Endothelial cell of umbilical vein (primary cell): ENCODE data around the gene HDGFL2. TPM values are rescaled to one million over a fixed set of nuclear protein-coding genes. Genes with fewer than 3 reads are reported as not detected.
A peak's percentile ranks its signal among the peaks of the same experiment; 100 is the strongest.

Source experiments
- BruUV-seq: library from RNA; stranded (reverse); fragments of 400-500 nt; replicated peaks from 2 replicates; lab custom pipeline; 2021; lab: Mats Ljungman, UMichigan
- CTCF ChIA-PET: fragments of 300-600, 350-600 bp; sonication (Branson Sonifier 250); formaldehyde crosslinking; loops from one replicate; lab custom pipeline; 2021; ENCODE audit warnings: antibody characterized with exemption, inconsistent platforms; lab: Charles Lee
- POLR2A ChIA-PET: fragments of 300-600, 350-600 bp; sonication (Branson Sonifier 250); formaldehyde crosslinking; loops from one replicate; lab custom pipeline; 2021; ENCODE audit warnings: antibody characterized with exemption, inconsistent platforms; lab: Charles Lee
- DNase-seq: peaks from one replicate; pipeline ENCODE4 v3.0.0-alpha.2; 2011; ENCODE audit warnings: low read depth, low spot score
- FAIRE-seq: peaks from 2 replicates; lab custom pipeline; 2011; peaks lifted over from hg19 to GRCh38; lab: Jason Lieb, UNC
- H2AFZ ChIP-seq: 2 replicates; pipeline ENCODE4 v1.6.0; 2012; ENCODE audit warnings: low read depth, low read length, control low read depth, inconsistent platforms
- H3K27ac ChIP-seq: 2 replicates; pipeline ENCODE4 v1.5.1; 2011; ENCODE audit warnings: low read depth, mild to moderate bottlenecking, control low read depth, low read length, moderate library complexity; ENCODE audit not compliant: insufficient read depth
- H3K27me3 ChIP-seq, 2 experiments: 2 replicates each; pipeline versions ENCODE4 v1.6.0 to v1.6.1; 2011; ENCODE audit warnings: low read length in 2 of 2, mixed read lengths in 1 of 2; ENCODE audit not compliant: control insufficient read depth in 2 of 2, insufficient read depth in 2 of 2
- H3K36me3 ChIP-seq, 2 experiments: 2 replicates in 1 of 2; 3 replicates in 1 of 2; pipeline ENCODE4 v1.5.1; 2011; ENCODE audit warnings: low read length in 2 of 2, mild to moderate bottlenecking in 1 of 2, moderate library complexity in 1 of 2; ENCODE audit not compliant: control insufficient read depth in 2 of 2, insufficient read depth in 2 of 2; ENCODE audit errors: extremely low read depth in 1 of 2
- H3K4me1 ChIP-seq: 3 replicates; pipeline ENCODE4 v1.5.1; 2011; ENCODE audit warnings: mild to moderate bottlenecking, low read length; ENCODE audit not compliant: control insufficient read depth, insufficient read depth; ENCODE audit errors: extremely low read depth
- H3K4me2 ChIP-seq: 2 replicates; pipeline ENCODE4 v1.6.1; 2011; ENCODE audit warnings: low read length, control low read depth, mixed read lengths; ENCODE audit not compliant: insufficient read depth
- H3K4me3 ChIP-seq, 3 experiments: fragments of 200-600 bp in 1 of 3; sonication (generic), shearing (Covaris generic) in 1 of 3; replicated peaks in 1 of 3; 2 replicates each; pipeline ENCODE4 v1.5.1; 2011 to 2016; ENCODE audit warnings: control low read depth in 3 of 3, low read length in 3 of 3, mild to moderate bottlenecking in 2 of 3, inconsistent platforms in 1 of 3, low read depth in 1 of 3, moderate library complexity in 1 of 3; ENCODE audit not compliant: insufficient read depth in 1 of 3
- H3K79me2 ChIP-seq: 2 replicates; pipeline ENCODE4 v1.6.0; 2012; ENCODE audit warnings: low read length, inconsistent platforms; ENCODE audit not compliant: control insufficient read depth, insufficient read depth
- H3K9ac ChIP-seq: replicated peaks from 2 replicates; pipeline ENCODE3; 2011; ENCODE audit warnings: low read length, control low read depth; ENCODE audit not compliant: insufficient read depth; ENCODE audit errors: extremely low read depth
- H3K9me1 ChIP-seq: replicated peaks from 3 replicates; pipeline ENCODE4 v1.6.0; 2011; ENCODE audit warnings: mild to moderate bottlenecking, low read length; ENCODE audit not compliant: control insufficient read depth, insufficient read depth; ENCODE audit errors: extremely low read depth
- H3K9me3 ChIP-seq: replicated peaks from 2 replicates; pipeline ENCODE4 v1.5.1; 2012; ENCODE audit warnings: low read length, inconsistent platforms; ENCODE audit not compliant: control insufficient read depth, insufficient read depth
- H4K20me1 ChIP-seq: replicated peaks from 2 replicates; pipeline ENCODE3; 2011; ENCODE audit warnings: mild to moderate bottlenecking, low read length; ENCODE audit not compliant: control insufficient read depth, insufficient read depth; ENCODE audit errors: extremely low read depth
- EZH2 ChIP-seq: IDR thresholded peaks from 2 replicates; pipeline ENCODE4 v1.6.1; 2012; ENCODE audit warnings: borderline replicate concordance, low read depth, mild to moderate bottlenecking, moderate library complexity, low read length, inconsistent platforms; ENCODE audit not compliant: severe bottlenecking
- JUN ChIP-seq: IDR thresholded peaks from 2 replicates; pipeline ENCODE4 v1.6.1; 2011; ENCODE audit warnings: borderline replicate concordance, low read depth; ENCODE audit not compliant: insufficient read length, insufficient read depth
- MYC ChIP-seq: IDR thresholded peaks from one replicate; pipeline ENCODE4 v1.6.1; 2011; ENCODE audit warnings: mild to moderate bottlenecking, low read depth, low read length
- POLR2A ChIP-seq: IDR thresholded peaks from 2 replicates; pipeline ENCODE4 v1.6.1; 2012; ENCODE audit warnings: low read depth, mild to moderate bottlenecking, control low read depth, low read length
- POLR2AphosphoS5 ChIP-seq: IDR thresholded peaks from 2 replicates; pipeline ENCODE4 v1.6.1; 2012; ENCODE audit warnings: low read depth, mild to moderate bottlenecking, control low read depth, low read length, moderate library complexity; ENCODE audit not compliant: insufficient read depth
- dilution Hi-C: fragments of 300-500 bp; cut with MboI; formaldehyde crosslinking; loops from one replicate; pipeline ENCODE4 v1.15.0; 2019; ENCODE audit warnings: low sequenced_read_pairs; ENCODE audit not compliant: extremely low pct_ligation_motif_present
- intact Hi-C: fragments of 100-400 bp; cut with micrococcal nuclease; formaldehyde crosslinking; loops from one replicate; pipeline ENCODE4 v1.10.0; 2022
- polyA plus RNA-seq, 4 experiments: library from polyadenylated mRNA; depleted of rRNA in 3 of 4; stranded (reverse) in 3 of 4; unstranded in 1 of 4; fragments of >200 nt; gene quantifications; 2 replicates each; pipeline versions ENCODE4 v1.2.1 to v1.2.3, GENCODE V29; 2011 to 2012; ENCODE audit warnings: missing spikeins in 1 of 4
- total RNA-seq: library from RNA; stranded (reverse); gene quantifications from 2 replicates; pipeline ENCODE4 v1.2.3, GENCODE V29; 2021
- TF ChIP-seq, protein P1 (sequence below): IDR thresholded peaks from 2 replicates; pipeline ENCODE4 v1.6.1; 2011; ENCODE audit not compliant: insufficient read depth, insufficient read length
- TF ChIP-seq, protein P2 (sequence below), 2 donors: IDR thresholded peaks; 1 replicate in 1 of 2; 2 replicates in 1 of 2; pipeline ENCODE4 v1.5.1; 2011; ENCODE audit warnings: low read length in 2 of 2, mild to moderate bottlenecking in 2 of 2, moderate library complexity in 2 of 2, control low read depth in 1 of 2, inconsistent platforms in 1 of 2, low read depth in 1 of 2; ENCODE audit not compliant: insufficient read depth in 1 of 2; ENCODE audit errors: extremely low read depth in 1 of 2

Gene HDGFL2
- total and polyA plus RNA-seq, 2 donors (not counting 3 experiments of a cell fraction or from before 2014, with no cell fraction given): 39.1 to 79.6 TPM

DNA sequence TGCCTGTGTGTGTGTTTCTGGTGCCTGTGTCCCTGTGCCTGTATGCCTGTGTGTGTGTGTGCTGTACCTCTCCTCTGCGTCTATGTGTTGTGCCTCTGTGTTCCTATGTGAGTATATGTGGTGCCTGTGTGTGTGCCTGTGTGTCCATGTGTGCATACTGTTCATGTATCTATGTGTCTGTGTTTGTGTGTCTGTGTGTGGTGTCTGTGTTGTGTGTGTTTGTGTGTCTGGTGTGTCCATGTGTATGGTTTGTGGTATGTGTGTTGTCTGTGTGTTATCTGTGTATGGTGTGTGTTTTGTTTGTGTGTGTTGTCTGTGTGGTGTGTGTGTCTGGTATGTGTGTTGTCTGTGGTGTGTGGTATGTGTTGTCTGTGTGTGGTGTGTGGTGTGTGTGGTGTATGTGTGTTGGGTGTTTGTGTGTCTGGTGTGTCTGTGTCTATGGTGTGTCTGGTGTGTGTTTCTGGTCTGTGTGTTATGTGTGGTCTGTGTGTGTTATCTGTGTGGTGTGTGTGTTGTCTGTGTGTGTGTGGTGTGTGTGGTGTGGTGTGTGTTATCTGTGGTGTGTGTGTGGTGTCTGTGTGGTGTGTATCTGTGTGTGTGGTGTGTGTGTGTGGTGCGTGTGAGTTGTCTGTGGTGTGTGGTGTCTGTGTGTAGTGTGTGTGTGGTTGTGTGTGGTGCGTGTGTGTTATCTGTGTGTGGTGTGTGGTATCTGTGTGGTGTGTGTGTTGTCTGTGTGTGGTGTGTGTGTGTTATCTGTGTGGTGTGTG is 20.4 kb downstream of the HDGFL2 start:
- dilution Hi-C loops: no loop called here
- POLR2A ChIA-PET: no interaction called here
- H3K9ac ChIP-seq: no peak overlapping the region

More for the DNA sequence above, 20.4 kb downstream of the HDGFL2 start:
- H4K20me1 ChIP-seq: no peaks in the 10 kb centered on the region
- H2AFZ ChIP-seq: no peak overlapping the region
- TF ChIP-seq POLR2A (no peak), EZH2 (no peak), POLR2AphosphoS5 (no peak), MYC (no peak), JUN (no peak)
- TF ChIP-seq, protein P1, sequence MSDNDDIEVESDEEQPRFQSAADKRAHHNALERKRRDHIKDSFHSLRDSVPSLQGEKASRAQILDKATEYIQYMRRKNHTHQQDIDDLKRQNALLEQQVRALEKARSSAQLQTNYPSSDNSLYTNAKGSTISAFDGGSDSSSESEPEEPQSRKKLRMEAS: no peak
- TF ChIP-seq, protein P2, sequence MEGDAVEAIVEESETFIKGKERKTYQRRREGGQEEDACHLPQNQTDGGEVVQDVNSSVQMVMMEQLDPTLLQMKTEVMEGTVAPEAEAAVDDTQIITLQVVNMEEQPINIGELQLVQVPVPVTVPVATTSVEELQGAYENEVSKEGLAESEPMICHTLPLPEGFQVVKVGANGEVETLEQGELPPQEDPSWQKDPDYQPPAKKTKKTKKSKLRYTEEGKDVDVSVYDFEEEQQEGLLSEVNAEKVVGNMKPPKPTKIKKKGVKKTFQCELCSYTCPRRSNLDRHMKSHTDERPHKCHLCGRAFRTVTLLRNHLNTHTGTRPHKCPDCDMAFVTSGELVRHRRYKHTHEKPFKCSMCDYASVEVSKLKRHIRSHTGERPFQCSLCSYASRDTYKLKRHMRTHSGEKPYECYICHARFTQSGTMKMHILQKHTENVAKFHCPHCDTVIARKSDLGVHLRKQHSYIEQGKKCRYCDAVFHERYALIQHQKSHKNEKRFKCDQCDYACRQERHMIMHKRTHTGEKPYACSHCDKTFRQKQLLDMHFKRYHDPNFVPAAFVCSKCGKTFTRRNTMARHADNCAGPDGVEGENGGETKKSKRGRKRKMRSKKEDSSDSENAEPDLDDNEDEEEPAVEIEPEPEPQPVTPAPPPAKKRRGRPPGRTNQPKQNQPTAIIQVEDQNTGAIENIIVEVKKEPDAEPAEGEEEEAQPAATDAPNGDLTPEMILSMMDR (IDR thresholded peaks at IDR 0.05; ENCODE audit: extremely low read depth in 1 of 2, insufficient read depth in 1 of 2, low read depth in 1 of 2, low read length in 2 of 2): no peak
- FAIRE-seq (peak; percentile 68), DNase-seq (no peak)
- H3K4me3 ChIP-seq: no peak overlapping the region
- no peak overlapping the region for H3K27ac ChIP-seq
- H3K4me1 ChIP-seq: no peaks in the 10 kb centered on the region
- no peaks in the 10 kb centered on the region for H3K27me3 ChIP-seq
- no peak overlapping the region for H3K4me2 ChIP-seq
- intact Hi-C loops: no loop called here
- no peaks in the 10 kb centered on the region for H3K79me2 ChIP-seq
- H3K9me1 ChIP-seq: no peaks in the 10 kb centered on the region
- no peaks in the 10 kb centered on the region for H3K9me3 ChIP-seq
- H3K36me3 ChIP-seq: peaks cover 2 to 44% of the 10 kb centered on the region in 2 experiments
- no TSS peak for BruUV-seq
- CTCF ChIA-PET: no interaction called here
